ENCODE measurements around the gene CACNA2D1.

Gene CACNA2D1

DNA sequence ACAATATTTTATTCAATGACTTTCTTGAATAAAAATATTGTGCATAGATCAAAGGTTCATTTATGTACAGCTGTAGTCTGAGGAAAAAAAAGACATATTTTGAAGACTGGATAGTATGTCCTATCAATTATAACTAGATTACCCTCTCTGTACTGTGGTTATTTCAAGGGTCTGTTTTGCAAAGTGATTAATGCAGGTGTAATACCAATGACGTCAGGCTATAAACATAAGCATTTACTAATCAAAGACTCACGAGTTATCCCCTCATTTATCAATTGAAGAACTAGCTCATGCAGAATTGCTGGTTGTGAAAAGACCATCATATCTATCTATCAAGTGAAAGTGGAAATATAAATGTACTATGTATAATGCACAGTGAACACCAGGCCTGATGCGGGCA, 460.2 kb downstream of the CACNA2D1 start:
- no peak for DNase-seq (ENCODE audit: low read depth)

GRCh38 chr7:81973117-81973516, 470.5 kb downstream of the CACNA2D1 start:
- no peak for DNase-seq (ENCODE audit: low read depth)

GRCh38 chr7:81960026-81960425, 483.6 kb downstream of the CACNA2D1 start:
- DNase-seq (ENCODE audit: low read depth): no peak

DNA sequence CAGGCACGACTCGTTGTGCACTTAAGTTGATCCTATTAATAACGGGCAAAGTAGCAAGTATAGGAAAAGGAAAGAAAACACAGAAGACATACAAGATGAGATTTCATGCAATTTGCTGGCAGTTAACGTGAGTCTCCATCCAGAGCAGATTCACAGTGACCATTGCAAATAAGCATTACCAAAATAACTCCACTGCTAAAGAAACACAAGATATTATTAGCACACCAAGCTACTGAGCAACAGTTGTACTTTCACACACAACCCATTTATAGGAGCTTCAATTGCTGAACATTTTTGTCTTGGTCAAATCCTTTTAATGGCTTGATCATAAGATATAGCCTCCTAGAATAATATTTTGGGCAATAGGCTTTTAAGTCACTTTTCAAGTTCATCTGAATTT, 486.1 kb downstream of the CACNA2D1 start:
- DNase-seq (ENCODE audit: low read depth): no peak

- DNase-seq (ENCODE audit: low read depth): no peak
Measured at GRCh38 chr7:81956520-81956919, 487.1 kb downstream of the CACNA2D1 start.

DNA sequence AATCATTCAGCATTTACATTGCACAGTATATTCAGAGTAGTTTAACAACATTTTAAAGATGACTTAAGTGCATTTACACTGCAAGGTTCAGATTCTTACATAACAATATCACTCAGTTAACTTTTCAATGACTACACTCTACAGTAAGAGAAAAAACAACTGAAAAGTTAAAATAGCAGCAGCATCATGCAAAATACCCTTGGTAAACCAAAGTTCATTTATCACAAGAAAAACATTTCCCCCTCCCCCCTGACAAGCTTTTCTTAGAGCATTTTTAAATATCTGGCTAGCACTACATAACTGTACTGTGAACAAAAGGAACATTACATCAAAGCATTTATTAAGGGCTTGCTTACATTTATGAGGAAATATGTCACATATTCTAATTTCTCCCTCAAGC, 494.3 kb downstream of the CACNA2D1 start:
- DNase-seq (ENCODE audit: low read depth): no peak

- DNase-seq (ENCODE audit: low read depth): no peak
Measured at GRCh38 chr7:81944058-81944457, 499.5 kb downstream of the CACNA2D1 start.

- DNase-seq (ENCODE audit: low read depth): no peak
Measured at GRCh38 chr7:81937091-81937490, 506.5 kb downstream of the CACNA2D1 start.

- no peak for DNase-seq (ENCODE audit: low read depth)
Measured at GRCh38 chr7:81934596-81935301, 508.8 kb downstream of the CACNA2D1 start.

DNA sequence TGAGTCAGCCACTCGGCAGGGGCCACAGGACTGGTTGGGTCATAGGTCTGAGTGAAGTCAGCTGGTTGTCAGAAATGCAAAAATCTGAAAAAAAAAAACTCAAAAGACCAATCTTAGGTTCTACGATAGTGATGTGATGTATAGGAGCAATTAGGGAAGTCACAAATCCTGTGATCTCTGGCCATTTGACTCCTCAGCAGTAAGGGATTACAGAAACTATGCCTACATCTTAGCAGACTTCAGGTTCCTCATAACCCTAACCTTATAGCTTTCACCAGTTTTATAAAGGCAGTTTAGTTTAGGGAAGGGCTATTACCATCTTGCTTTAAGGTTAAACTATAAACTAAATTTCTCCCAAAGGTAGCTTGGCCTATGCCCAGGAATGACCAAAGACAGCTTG, 510.6 kb downstream of the CACNA2D1 start:
- no peak for DNase-seq (ENCODE audit: low read depth)

- DNase-seq (ENCODE audit: low read depth): no peak
Measured at GRCh38 chr7:81929386-81929785, 514.2 kb downstream of the CACNA2D1 start.

GRCh38 chr7:81926154-81926553, 517.4 kb downstream of the CACNA2D1 start:
- peak; percentile 14 for DNase-seq (ENCODE audit: low read depth)

GRCh38 chr7:81925530-81925929, 518.0 kb downstream of the CACNA2D1 start:
- no peak for DNase-seq (ENCODE audit: low read depth)

- no peak for DNase-seq (ENCODE audit: low read depth)
Measured at GRCh38 chr7:81924494-81924893, 519.1 kb downstream of the CACNA2D1 start.

DNA sequence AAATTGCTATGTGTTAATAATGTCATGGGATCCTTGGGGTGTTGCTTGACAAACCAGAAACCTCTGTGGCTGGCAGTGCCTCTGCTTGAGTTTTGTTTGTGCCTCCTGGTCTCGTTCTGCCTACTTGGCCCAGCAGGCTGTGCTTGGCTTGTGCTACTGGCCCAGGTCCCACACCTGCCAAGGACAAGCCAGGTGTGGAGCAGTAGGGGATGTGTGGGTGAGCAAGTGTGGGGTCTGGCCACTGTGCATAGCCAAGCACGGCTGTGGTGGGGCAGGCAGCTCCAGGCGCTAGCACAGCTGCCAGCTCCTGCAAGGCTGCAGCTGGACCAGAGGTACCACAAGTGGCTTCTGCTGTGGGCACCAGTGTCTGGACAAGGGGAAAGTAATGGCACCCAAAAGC, 524.1 kb downstream of the CACNA2D1 start:
- DNase-seq (ENCODE audit: low read depth): no peak

DNA sequence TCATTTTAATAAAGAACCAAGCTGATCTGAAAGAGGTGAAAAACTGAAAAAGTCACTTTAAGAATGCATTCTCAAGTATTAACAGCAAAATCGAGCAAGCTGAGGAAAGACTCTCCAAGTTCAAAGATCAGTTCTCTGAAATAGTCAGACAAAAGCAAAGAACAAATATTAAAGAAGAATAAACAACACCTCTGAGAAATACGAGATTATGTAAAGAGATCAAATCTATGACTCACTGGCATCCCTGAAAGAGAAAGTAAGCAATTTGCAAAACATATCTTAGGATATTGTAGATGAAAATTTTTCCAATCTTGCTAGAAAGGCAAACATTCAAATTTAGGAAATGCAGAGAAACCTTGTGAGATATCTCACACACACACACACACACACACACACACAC, 535.4 kb downstream of the CACNA2D1 start:
- DNase-seq (ENCODE audit: low read depth): no peak

DNA sequence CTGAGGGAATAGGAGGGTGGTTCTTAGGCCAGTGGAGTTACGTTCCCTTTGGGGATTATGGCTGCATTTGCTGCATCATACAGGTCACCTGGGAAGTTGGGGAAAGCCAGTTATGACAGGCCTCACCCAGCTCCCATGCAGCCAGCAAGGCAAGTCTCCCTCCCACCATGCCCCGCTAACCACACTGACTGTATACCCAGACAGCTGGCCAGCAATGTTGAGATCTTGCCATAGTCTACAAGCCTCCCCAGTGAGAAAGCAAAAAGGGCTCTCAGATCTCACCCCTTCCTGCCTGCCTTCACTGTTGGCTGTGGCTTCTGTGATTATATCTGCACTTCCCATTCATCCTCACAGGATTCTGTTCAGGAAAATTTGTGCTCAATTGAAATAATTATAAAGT, 540.5 kb downstream of the CACNA2D1 start:
- no peak for DNase-seq (ENCODE audit: low read depth)

- DNase-seq (ENCODE audit: low read depth): no peak
Measured at GRCh38 chr7:81902536-81902935, 541.0 kb downstream of the CACNA2D1 start.

Measured in HS-5 (cell line).